ENCODE results near the gene PSEN1. TPM values are rescaled to one million over a fixed set of nuclear protein-coding genes. Genes with fewer than 3 reads are reported as not detected.

Gene PSEN1
- total and polyA plus RNA-seq, 12 donors = 13.2 to 33.7 (median 24.1) TPM

DNA sequence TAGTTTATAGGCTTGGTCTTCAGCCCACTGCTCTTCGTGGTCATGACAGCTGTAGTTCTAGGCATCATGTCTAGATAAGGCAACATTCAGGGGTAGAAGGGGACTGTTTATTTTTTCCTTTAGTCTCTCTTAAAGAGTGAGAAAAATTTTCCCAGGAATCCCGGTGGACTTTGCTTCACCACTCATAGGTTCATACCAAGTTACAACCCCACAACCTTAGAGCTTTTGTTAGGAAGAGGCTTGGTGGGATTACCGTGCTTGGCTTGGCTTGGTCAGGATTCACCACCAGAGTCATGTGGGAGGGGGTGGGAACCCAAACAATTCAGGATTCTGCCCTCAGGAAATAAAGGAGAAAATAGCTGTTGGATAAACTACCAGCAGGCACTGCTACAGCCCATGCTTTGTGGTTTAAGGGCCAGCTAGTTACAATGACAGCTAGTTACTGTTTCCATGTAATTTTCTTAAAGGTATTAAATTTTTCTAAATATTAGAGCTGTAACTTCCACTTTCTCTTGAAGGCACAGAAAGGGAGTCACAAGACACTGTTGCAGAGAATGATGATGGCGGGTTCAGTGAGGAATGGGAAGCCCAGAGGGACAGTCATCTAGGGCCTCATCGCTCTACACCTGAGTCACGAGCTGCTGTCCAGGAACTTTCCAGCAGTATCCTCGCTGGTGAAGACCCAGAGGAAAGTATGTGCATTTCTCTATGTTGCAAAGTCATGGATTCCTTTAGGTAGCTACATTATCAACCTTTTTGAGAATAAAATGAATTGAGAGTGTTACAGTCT, 75.1 kb downstream of the PSEN1 start:
- WGBS, 2 donors = 95% methylated on average over 7 of the region's 7 CpGs
- H3K27me3 ChIP-seq = no peaks in the 10 kb centered on the region
- intact Hi-C loops (cut with DNase I) = no loop called here
- peaks cover 0 to 100% (median 39%) of the 10 kb centered on the region in 9 donors for H3K36me3 ChIP-seq
- DNase-seq (no peak), ATAC-seq (no peak)
- peaks cover 0 to 2% (median 0%) of the 10 kb centered on the region in 9 donors for H3K4me1 ChIP-seq
- TF ChIP-seq, protein P1, sequence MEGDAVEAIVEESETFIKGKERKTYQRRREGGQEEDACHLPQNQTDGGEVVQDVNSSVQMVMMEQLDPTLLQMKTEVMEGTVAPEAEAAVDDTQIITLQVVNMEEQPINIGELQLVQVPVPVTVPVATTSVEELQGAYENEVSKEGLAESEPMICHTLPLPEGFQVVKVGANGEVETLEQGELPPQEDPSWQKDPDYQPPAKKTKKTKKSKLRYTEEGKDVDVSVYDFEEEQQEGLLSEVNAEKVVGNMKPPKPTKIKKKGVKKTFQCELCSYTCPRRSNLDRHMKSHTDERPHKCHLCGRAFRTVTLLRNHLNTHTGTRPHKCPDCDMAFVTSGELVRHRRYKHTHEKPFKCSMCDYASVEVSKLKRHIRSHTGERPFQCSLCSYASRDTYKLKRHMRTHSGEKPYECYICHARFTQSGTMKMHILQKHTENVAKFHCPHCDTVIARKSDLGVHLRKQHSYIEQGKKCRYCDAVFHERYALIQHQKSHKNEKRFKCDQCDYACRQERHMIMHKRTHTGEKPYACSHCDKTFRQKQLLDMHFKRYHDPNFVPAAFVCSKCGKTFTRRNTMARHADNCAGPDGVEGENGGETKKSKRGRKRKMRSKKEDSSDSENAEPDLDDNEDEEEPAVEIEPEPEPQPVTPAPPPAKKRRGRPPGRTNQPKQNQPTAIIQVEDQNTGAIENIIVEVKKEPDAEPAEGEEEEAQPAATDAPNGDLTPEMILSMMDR (IDR thresholded peaks at IDR 0.05) = no peak
- no peak overlapping the region for H3K27ac ChIP-seq
- no peak overlapping the region for H3K4me3 ChIP-seq
- no peaks in the 10 kb centered on the region for H3K9me3 ChIP-seq

DNA sequence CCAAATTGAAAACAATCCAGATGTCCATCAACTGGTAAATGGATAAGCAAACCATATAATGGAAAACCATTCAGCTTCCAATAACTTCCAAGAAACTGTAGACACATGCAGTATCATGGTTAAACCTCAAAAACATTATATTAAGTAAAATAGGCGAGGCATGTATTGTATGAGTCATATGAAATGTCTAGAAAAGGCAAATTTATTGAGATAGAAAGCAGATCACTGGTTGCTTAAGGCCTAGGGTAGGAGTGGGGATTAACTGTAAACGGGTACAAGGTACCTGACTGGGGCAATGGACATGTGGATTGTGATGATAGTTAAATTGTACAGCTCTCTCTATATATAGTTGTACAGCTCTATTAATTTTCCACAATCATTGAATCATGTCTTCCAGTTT, 79.7 kb downstream of the PSEN1 start:
- Histone ChIP-seq H3K27ac (no peak overlapping the region), H3K27me3 (no peaks in the 10 kb centered on the region), H3K9me3 (no peaks in the 10 kb centered on the region), H3K4me3 (no peak overlapping the region), H3K4me1 (no peaks in the 10 kb centered on the region), H3K36me3 (peaks cover 0 to 100% (median 31%) of the 10 kb centered on the region in 9 donors)
- TF ChIP-seq, protein P1 (IDR thresholded peaks at IDR 0.05) = no peak
- WGBS, 2 donors = 98 to 100% methylated on average over 2 of the region's 2 CpGs
- intact Hi-C loops (cut with DNase I) = no loop called here
- ATAC-seq (no peak), DNase-seq (no peak)

DNA sequence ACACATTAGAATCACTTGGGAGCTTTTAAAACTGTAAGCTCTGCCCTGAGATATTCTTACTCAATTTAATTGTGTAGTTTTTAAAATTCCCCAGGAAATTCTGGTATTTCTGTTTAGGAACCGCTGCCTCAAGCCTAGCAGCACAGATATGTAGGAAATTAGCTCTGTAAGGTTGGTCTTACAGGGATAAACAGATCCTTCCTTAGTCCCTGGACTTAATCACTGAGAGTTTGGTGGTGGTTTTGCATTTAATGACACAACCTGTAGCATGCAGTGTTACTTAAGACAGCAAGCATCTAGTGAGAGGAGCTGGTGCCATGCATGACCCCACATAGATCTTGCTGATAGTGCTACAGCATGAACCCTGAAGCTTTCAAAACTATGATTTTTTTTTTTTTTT, 81.1 kb downstream of the PSEN1 start:
- TF ChIP-seq, protein P1 (IDR thresholded peaks at IDR 0.05) = no peak
- H3K27ac ChIP-seq = no peak overlapping the region
- H3K36me3 ChIP-seq = peaks cover 0 to 100% (median 21%) of the 10 kb centered on the region in 9 donors
- no peaks in the 10 kb centered on the region for H3K9me3 ChIP-seq
- intact Hi-C loops (cut with DNase I) = no loop called here
- ATAC-seq (no peak), DNase-seq (no peak)
- H3K4me3 ChIP-seq = no peak overlapping the region
- peaks cover 0 to 7% (median 0%) of the 10 kb centered on the region in 9 donors for H3K4me1 ChIP-seq
- 95 to 100% methylated on average over 1 of the region's 1 CpG for WGBS, 2 donors
- no peaks in the 10 kb centered on the region for H3K27me3 ChIP-seq

DNA sequence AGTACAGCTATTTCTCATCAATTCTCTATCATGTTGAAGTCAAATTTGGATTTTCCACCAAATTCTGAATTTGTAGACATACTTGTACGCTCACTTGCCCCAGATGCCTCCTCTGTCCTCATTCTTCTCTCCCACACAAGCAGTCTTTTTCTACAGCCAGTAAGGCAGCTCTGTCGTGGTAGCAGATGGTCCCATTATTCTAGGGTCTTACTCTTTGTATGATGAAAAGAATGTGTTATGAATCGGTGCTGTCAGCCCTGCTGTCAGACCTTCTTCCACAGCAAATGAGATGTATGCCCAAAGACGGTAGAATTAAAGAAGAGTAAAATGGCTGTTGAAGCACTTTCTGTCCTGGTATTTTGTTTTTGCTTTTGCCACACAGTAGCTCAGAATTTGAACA, 83.8 kb downstream of the PSEN1 start:
- H3K36me3 ChIP-seq = peaks cover 0 to 84% (median 13%) of the 10 kb centered on the region in 9 donors

More for the DNA sequence above, 83.8 kb downstream of the PSEN1 start:
- H3K4me1 ChIP-seq = peaks cover 0 to 15% (median 0%) of the 10 kb centered on the region in 9 donors
- no peak overlapping the region for H3K27ac ChIP-seq
- H3K27me3 ChIP-seq = no peaks in the 10 kb centered on the region
- no peak for DNase-seq
- TF ChIP-seq, protein P1 (IDR thresholded peaks at IDR 0.05) = no peak
- H3K4me3 ChIP-seq = no peak overlapping the region
- 95 to 96% methylated on average over 4 of the region's 4 CpGs for WGBS, 2 donors
- intact Hi-C loops (cut with DNase I) = no loop called here
- no peaks in the 10 kb centered on the region for H3K9me3 ChIP-seq
- ATAC-seq = no peak
